PFSK-1 (cell line): ENCODE measurements around the gene NRM.

Experiments
- FOXP2 ChIP-seq: optimal IDR thresholded peaks from 2 replicates; pipeline ENCODE3; 2011; ENCODE audit warnings: borderline replicate concordance, control low read depth, inconsistent platforms; ENCODE audit not compliant: insufficient read depth; ENCODE audit errors: extremely low read length, extremely low read depth
- POLR2AphosphoS5 ChIP-seq: IDR thresholded peaks from 2 replicates; pipeline ENCODE4 v1.6.1; 2012; ENCODE audit warnings: low read depth, mild to moderate bottlenecking, control low read depth, low read length, moderate library complexity
- REST ChIP-seq, 2 experiments: IDR thresholded peaks; 2 replicates each; pipeline versions ENCODE4 v1.6.1 to v1.8.0; 2011 to 2012; ENCODE audit warnings: low read depth in 2 of 2, low read length in 2 of 2, control low read depth in 1 of 2, inconsistent platforms in 1 of 2, mild to moderate bottlenecking in 1 of 2, moderate library complexity in 1 of 2; ENCODE audit not compliant: insufficient read depth in 1 of 2
- SIN3A ChIP-seq: IDR thresholded peaks from 2 replicates; pipeline ENCODE4 v1.6.1; 2012; ENCODE audit warnings: mild to moderate bottlenecking, low read length, moderate library complexity, borderline replicate concordance; ENCODE audit not compliant: insufficient read depth
- TAF1 ChIP-seq: IDR thresholded peaks from 2 replicates; pipeline ENCODE4 v1.6.1; 2012; ENCODE audit warnings: low read length, control low read depth, borderline replicate concordance; ENCODE audit not compliant: insufficient read depth

The NRM gene

GRCh38 chr6:30654798-30655742 is 35.7 kb downstream of the NRM start:
- no peak for TF ChIP-seq SIN3A
- TF ChIP-seq TAF1, result no peak

GRCh38 chr6:30651143-30651542 is 39.6 kb downstream of the NRM start:
- TF ChIP-seq SIN3A (no peak), POLR2AphosphoS5 (no peak), FOXP2 (no peak), REST (IDR thresholded peaks at IDR 0.05; ENCODE audit: insufficient read depth in 1 of 2, low read depth in 2 of 2, low read length in 2 of 2) (no peak), TAF1 (no peak)

- TF ChIP-seq FOXP2 (peak; percentile 60), SIN3A (no peak), POLR2AphosphoS5 (peak; percentile 82), TAF1 (peak; percentile 66; the same call in 1 of the 2 replicates), REST (IDR thresholded peaks at IDR 0.05; ENCODE audit: insufficient read depth in 1 of 2, low read depth in 2 of 2, low read length in 2 of 2) (no peak)
These were observed 43.3 kb downstream of the NRM start for GRCh38 chr6:30647242-30648116.

- peak; percentile 89; the same call in 1 of the 2 replicates for TF ChIP-seq SIN3A
- TF ChIP-seq FOXP2, result no peak
These were observed 44.1 kb downstream of the NRM start, which contains the start of gene C6orf136 for GRCh38 chr6:30646450-30647241. Gene C6orf136, plus strand, starts transcription at chr6:30647133. Its CDS starts 99 bp downstream, at chr6:30647232.

- TF ChIP-seq POLR2AphosphoS5 (no peak), SIN3A (no peak), TAF1 (no peak), REST (IDR thresholded peaks at IDR 0.05; ENCODE audit: insufficient read depth in 1 of 2, low read depth in 2 of 2, low read length in 2 of 2) (no peak), FOXP2 (no peak)
These were observed 44.8 kb downstream of the NRM start for GRCh38 chr6:30645989-30646388.
